ENCODE data around the gene ALK. TPM values are rescaled to one million over a fixed set of nuclear protein-coding genes. Genes with fewer than 3 reads are reported as not detected.

Gene ALK
- total RNA-seq, 4 donors from 2014 or later = 0.08 to 0.40 (median 0.28) TPM

- Histone ChIP-seq H3K27ac (no peak overlapping the region), H3K27me3 (no peaks in the 10 kb centered on the region), H3K4me1 (peaks cover 14 to 15% of the 10 kb centered on the region in 2 donors), H3K36me3 (no peaks in the 10 kb centered on the region), H3K4me3 (replicated peaks in 1 of 3) (no peak overlapping the region), H3K9me3 (no peaks in the 10 kb centered on the region)
- no peak for TF ChIP-seq POLR2A (IDR thresholded peaks at IDR 0.05)
- no peak for TF ChIP-seq CTCF (IDR thresholded peaks at IDR 0.05)
- no peak for DNase-seq
- WGBS, 2 donors = 64 to 68% methylated on average over 2 of the region's 2 CpGs
- intact Hi-C loops (cut with DNase I) = no loop called here
Measured at GRCh38 chr2:29517413-29517812, 404.0 kb downstream of the ALK start.

- intact Hi-C loops (cut with DNase I) = no loop called here
- Histone ChIP-seq H3K9me3 (no peaks in the 10 kb centered on the region), H3K4me3 (replicated peaks in 1 of 3) (no peak overlapping the region), H3K36me3 (no peaks in the 10 kb centered on the region), H3K4me1 (peaks cover 14 to 15% of the 10 kb centered on the region in 2 donors), H3K27ac (no peak overlapping the region), H3K27me3 (no peaks in the 10 kb centered on the region)
- 84 to 93% methylated on average over 2 of the region's 2 CpGs for WGBS, 2 donors
- no peak for TF ChIP-seq CTCF (IDR thresholded peaks at IDR 0.05)
- no peak for TF ChIP-seq POLR2A (IDR thresholded peaks at IDR 0.05)
- no peak for DNase-seq
Measured at GRCh38 chr2:29516767-29517166, 404.6 kb downstream of the ALK start.

GRCh38 chr2:29509878-29510277 is 411.5 kb downstream of the ALK start:
- Histone ChIP-seq H3K4me3 (replicated peaks in 1 of 3) (no peak overlapping the region), H3K27ac (no peak overlapping the region), H3K4me1 (peaks cover 5 to 12% of the 10 kb centered on the region in 2 donors), H3K9me3 (no peaks in the 10 kb centered on the region), H3K27me3 (no peaks in the 10 kb centered on the region), H3K36me3 (no peaks in the 10 kb centered on the region)
- 81 to 86% methylated on average over 1 of the region's 1 CpG for WGBS, 2 donors
- intact Hi-C loops (cut with DNase I) = no loop called here
- no peak for DNase-seq
- no peak for TF ChIP-seq POLR2A (IDR thresholded peaks at IDR 0.05)
- no peak for TF ChIP-seq CTCF (IDR thresholded peaks at IDR 0.05)

- H3K27ac ChIP-seq = peak overlapping the region in 1 of 3 donors; percentile 10
- WGBS, 2 donors = 42 to 45% methylated on average over 1 of the region's 1 CpG
- H3K36me3 ChIP-seq = no peaks in the 10 kb centered on the region
Measured at GRCh38 chr2:29509397-29509796, 412.0 kb downstream of the ALK start.

GRCh38 chr2:29504746-29505145 is 416.6 kb downstream of the ALK start:
- intact Hi-C loops (cut with DNase I) = no loop called here
- 78 to 91% methylated on average over 3 of the region's 3 CpGs for WGBS, 2 donors
- Histone ChIP-seq H3K4me3 (replicated peaks in 1 of 3) (no peak overlapping the region), H3K4me1 (peaks cover under 1 to 23% of the 10 kb centered on the region in 2 donors), H3K36me3 (no peaks in the 10 kb centered on the region), H3K9me3 (no peaks in the 10 kb centered on the region), H3K27ac (no peak overlapping the region), H3K27me3 (no peaks in the 10 kb centered on the region)
- TF ChIP-seq POLR2A (IDR thresholded peaks at IDR 0.05) (no peak), CTCF (IDR thresholded peaks at IDR 0.05) (no peak)
- DNase-seq = no peak

More at GRCh38 chr2:29509397-29509796, 412.0 kb downstream of the ALK start:
- no peak overlapping the region for H3K4me3 ChIP-seq (replicated peaks in 1 of 3)
- H3K4me1 ChIP-seq = peaks cover 5 to 13% of the 10 kb centered on the region in 2 donors
- TF ChIP-seq POLR2A (IDR thresholded peaks at IDR 0.05) (no peak), CTCF (IDR thresholded peaks at IDR 0.05) (no peak)
- H3K27me3 ChIP-seq = no peaks in the 10 kb centered on the region
- intact Hi-C loops (cut with DNase I) = no loop called here
- H3K9me3 ChIP-seq = no peaks in the 10 kb centered on the region
- no peak for DNase-seq

Measured in thyroid gland (tissue), 4 donors.